B cell (primary cell): ENCODE measurements around the gene HOMER1. TPM values are rescaled to one million over a fixed set of nuclear protein-coding genes. Genes with fewer than 3 reads are reported as not detected.

Source experiments
- ATAC-seq: fragments of 200-7000 bp; cut with Tn5 transposase; one replicate; pipeline ENCODE4 v1.10.0; 2021; ENCODE audit warnings: low read depth, mild to moderate bottlenecking, moderate number of reproducible peaks, moderate library complexity
- CTCF ChIA-PET: fragments of 350-600 bp; sonication (Branson Sonifier 250); formaldehyde crosslinking; loops from one replicate; lab custom pipeline; 2021; ENCODE audit warnings: antibody characterized with exemption, inconsistent platforms; lab: Charles Lee
- POLR2A ChIA-PET: fragments of 350-600 bp; sonication (Branson Sonifier 250); formaldehyde crosslinking; loops from one replicate; lab custom pipeline; 2021; ENCODE audit warnings: antibody characterized with exemption; lab: Charles Lee
- DNase-seq: peaks from one replicate; pipeline ENCODE4 v3.0.0; 2013
- H2AFZ ChIP-seq: 2 replicates; pipeline ENCODE4 v1.6.1; 2012; ENCODE audit warnings: mild to moderate bottlenecking, low read depth, low read length; ENCODE audit not compliant: insufficient read depth, poor library complexity, severe bottlenecking
- H3K27ac ChIP-seq, 2 donors: 1 replicate in 1 of 2; 2 replicates in 1 of 2; pipeline ENCODE4 v1.5.1; 2012 to 2013; ENCODE audit warnings: low read length in 2 of 2, mild to moderate bottlenecking in 2 of 2, moderate library complexity in 1 of 2
- H3K27me3 ChIP-seq, 4 experiments: fragments of 200-600 bp in 1 of 4; sonication (generic) in 1 of 4; replicated peaks in 1 of 4; 1 replicate in 2 of 4; 2 replicates in 2 of 4; pipeline versions ENCODE4 v1.6.1 to v1.7.0; 2013 to 2016; ENCODE audit warnings: low read length in 3 of 4, mild to moderate bottlenecking in 2 of 4, mixed read lengths in 1 of 4, moderate library complexity in 1 of 4; ENCODE audit not compliant: insufficient read depth in 4 of 4, control insufficient read depth in 3 of 4; ENCODE audit errors: control extremely low read depth in 1 of 4
- H3K36me3 ChIP-seq, 2 experiments: replicated peaks in 1 of 2; 1 replicate in 1 of 2; 2 replicates in 1 of 2; pipeline versions ENCODE4 v1.6.1 to v1.7.1; 2013; ENCODE audit warnings: low read length in 1 of 2; ENCODE audit not compliant: insufficient read depth in 2 of 2, control insufficient read depth in 1 of 2; ENCODE audit errors: control extremely low read depth in 1 of 2, extremely low read depth in 1 of 2
- H3K4me1 ChIP-seq, 2 donors: fragments of 200-600 bp in 1 of 2; sonication (generic) in 1 of 2; 1 replicate in 1 of 2; 2 replicates in 1 of 2; pipeline versions ENCODE4 v1.5.1 to v1.6.1; 2013 to 2017; ENCODE audit warnings: low read length in 2 of 2; ENCODE audit not compliant: control insufficient read depth in 2 of 2, insufficient read depth in 2 of 2
- H3K4me2 ChIP-seq: replicated peaks from 2 replicates; pipeline ENCODE3; 2012; ENCODE audit warnings: mild to moderate bottlenecking, low read depth, low read length; ENCODE audit not compliant: poor library complexity, severe bottlenecking
- H3K4me3 ChIP-seq, 5 experiments: fragments of 200-600 bp in 1 of 5; sonication (generic) in 1 of 5; 1 replicate in 3 of 5; 2 replicates in 2 of 5; pipeline versions ENCODE4 v1.5.1 to v1.7.0; 2011 to 2016; ENCODE audit warnings: low read length in 4 of 5, mild to moderate bottlenecking in 4 of 5, low read depth in 2 of 5, control low read depth in 1 of 5, moderate library complexity in 1 of 5; ENCODE audit not compliant: insufficient read depth in 1 of 5; ENCODE audit errors: control extremely low read depth in 1 of 5, extremely low read depth in 1 of 5
- H3K79me2 ChIP-seq: fragments of 200-600 bp; sonication (generic); one replicate; pipeline ENCODE4 v1.6.0; 2016; ENCODE audit warnings: low read length; ENCODE audit not compliant: control insufficient read depth, insufficient read depth
- H3K9ac ChIP-seq: fragments of 200-600 bp; sonication (generic); 2 replicates; pipeline ENCODE4 v1.6.1; 2017; ENCODE audit warnings: mild to moderate bottlenecking, low read length, moderate library complexity
- H3K9me3 ChIP-seq, 3 donors: one replicate each; pipeline versions ENCODE4 v1.6.1 to v1.7.1; 2013; ENCODE audit warnings: low read length in 2 of 3; ENCODE audit not compliant: control insufficient read depth in 2 of 3, insufficient read depth in 1 of 3; ENCODE audit errors: control extremely low read depth in 1 of 3
- H4K20me1 ChIP-seq: 2 replicates; pipeline ENCODE4 v1.6.0; 2012; ENCODE audit warnings: mild to moderate bottlenecking, low read length; ENCODE audit not compliant: insufficient read depth, control insufficient read depth, poor library complexity, severe bottlenecking
- H3K27ac Mint-ChIP-seq: one replicate; pipeline ENCODE4 v1.8.0; 2021; ENCODE audit warnings: mixed read lengths
- H3K27me3 Mint-ChIP-seq: one replicate; pipeline ENCODE4 v1.8.0; 2021; ENCODE audit warnings: mixed read lengths
- H3K4me1 Mint-ChIP-seq: one replicate; pipeline ENCODE4 v1.8.0; 2021; ENCODE audit warnings: mixed read lengths
- H3K4me3 Mint-ChIP-seq: one replicate; pipeline ENCODE4 v1.8.0; 2021; ENCODE audit warnings: mixed read lengths
- H3K9me3 Mint-ChIP-seq: one replicate; pipeline ENCODE4 v1.8.0; 2022; ENCODE audit warnings: mixed read lengths; ENCODE audit not compliant: insufficient read depth
- EZH2 ChIP-seq: IDR thresholded peaks from 2 replicates; pipeline ENCODE4 v1.6.1; 2012; ENCODE audit warnings: borderline replicate concordance, low read depth, mild to moderate bottlenecking, moderate library complexity, low read length; ENCODE audit not compliant: insufficient read depth, poor library complexity, severe bottlenecking
- WGBS: methylation state at CpG from one replicate; pipeline ENCODE4 v1.1.5; 2013; ENCODE audit warnings: missing lambda C conversion rate; ENCODE audit not compliant: insufficient coverage; 5-methylcytosine and 5-hydroxymethylcytosine counted together
- intact Hi-C: fragments of 100-400 bp; cut with micrococcal nuclease; formaldehyde crosslinking; loops from one replicate; pipeline ENCODE4 v1.10.0; 2022
- polyA plus RNA-seq: library from polyadenylated mRNA; depleted of rRNA; stranded (reverse); fragments of >200 nt; gene quantifications from 2 replicates; pipeline ENCODE4 v1.2.3, GENCODE V29; 2012
- total RNA-seq, 2 donors: library from RNA; stranded (reverse); fragments of 120-200 nt in 1 of 2; gene quantifications; 1 replicate in 1 of 2; 2 replicates in 1 of 2; pipeline versions ENCODE4 v1.2.3 to v1.2.4, GENCODE V29; 2013 to 2022
- TF ChIP-seq, protein P1 (sequence below): fragments of 200-600 bp; IDR thresholded peaks from one replicate; pipeline ENCODE4 v1.8.0; 2022; ENCODE audit warnings: antibody characterized with exemption, mild to moderate bottlenecking

The HOMER1 gene
- total and polyA plus RNA-seq, 2 donors (not counting 1 experiment from before 2014, with no cell fraction given) = 0.63 to 5.4 TPM

DNA sequence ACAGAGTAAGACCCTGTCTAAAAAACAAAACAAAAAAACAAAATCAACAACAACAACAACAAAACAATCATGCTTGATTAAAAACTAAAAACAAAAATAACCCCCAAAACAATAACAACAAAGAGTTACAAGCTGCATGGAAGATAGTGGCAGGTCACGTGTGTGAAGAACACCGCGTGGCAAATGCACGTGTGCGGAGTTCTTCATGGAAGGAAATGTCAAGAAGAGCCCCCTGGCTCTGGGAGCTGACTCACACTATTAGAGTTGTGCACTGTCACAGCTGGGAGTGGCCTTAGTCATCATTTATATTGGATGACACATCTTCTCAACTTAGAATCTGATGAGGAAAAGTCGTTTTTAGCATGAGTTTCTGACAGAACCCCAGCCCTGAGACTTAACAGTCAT lies 167.5 kb downstream of the HOMER1 start:
- CTCF ChIA-PET = no interaction called here
- Histone ChIP-seq H3K4me1 (no peaks in the 10 kb centered on the region), H3K9me3 (peaks cover 0 to 2% (median 0%) of the 10 kb centered on the region in 3 donors), H3K79me2 (no peaks in the 10 kb centered on the region), H3K27ac (no peak overlapping the region), H4K20me1 (no peaks in the 10 kb centered on the region), H3K27me3 (peaks cover 0 to 9% (median 0%) of the 10 kb centered on the region in 4 experiments), H3K4me3 (no peak overlapping the region), H3K9ac (no peak overlapping the region), H2AFZ (no peak overlapping the region), H3K4me2 (no peak overlapping the region), H3K36me3 (no peaks in the 10 kb centered on the region)
- Mint-ChIP-seq H3K9me3 (no peaks in the 10 kb centered on the region), H3K27ac (no peak overlapping the region), H3K4me3 (no peak overlapping the region), H3K27me3 (peaks cover 7% of the 10 kb centered on the region), H3K4me1 (no peaks in the 10 kb centered on the region)
- intact Hi-C loops = no loop called here
- 75% methylated on average over 1 of the region's 6 CpGs for WGBS
- no peak for ATAC-seq
- TF ChIP-seq, protein P1, sequence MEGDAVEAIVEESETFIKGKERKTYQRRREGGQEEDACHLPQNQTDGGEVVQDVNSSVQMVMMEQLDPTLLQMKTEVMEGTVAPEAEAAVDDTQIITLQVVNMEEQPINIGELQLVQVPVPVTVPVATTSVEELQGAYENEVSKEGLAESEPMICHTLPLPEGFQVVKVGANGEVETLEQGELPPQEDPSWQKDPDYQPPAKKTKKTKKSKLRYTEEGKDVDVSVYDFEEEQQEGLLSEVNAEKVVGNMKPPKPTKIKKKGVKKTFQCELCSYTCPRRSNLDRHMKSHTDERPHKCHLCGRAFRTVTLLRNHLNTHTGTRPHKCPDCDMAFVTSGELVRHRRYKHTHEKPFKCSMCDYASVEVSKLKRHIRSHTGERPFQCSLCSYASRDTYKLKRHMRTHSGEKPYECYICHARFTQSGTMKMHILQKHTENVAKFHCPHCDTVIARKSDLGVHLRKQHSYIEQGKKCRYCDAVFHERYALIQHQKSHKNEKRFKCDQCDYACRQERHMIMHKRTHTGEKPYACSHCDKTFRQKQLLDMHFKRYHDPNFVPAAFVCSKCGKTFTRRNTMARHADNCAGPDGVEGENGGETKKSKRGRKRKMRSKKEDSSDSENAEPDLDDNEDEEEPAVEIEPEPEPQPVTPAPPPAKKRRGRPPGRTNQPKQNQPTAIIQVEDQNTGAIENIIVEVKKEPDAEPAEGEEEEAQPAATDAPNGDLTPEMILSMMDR = no peak
- TF ChIP-seq EZH2 = no peak
- POLR2A ChIA-PET = no interaction called here
- DNase-seq = no peak

DNA sequence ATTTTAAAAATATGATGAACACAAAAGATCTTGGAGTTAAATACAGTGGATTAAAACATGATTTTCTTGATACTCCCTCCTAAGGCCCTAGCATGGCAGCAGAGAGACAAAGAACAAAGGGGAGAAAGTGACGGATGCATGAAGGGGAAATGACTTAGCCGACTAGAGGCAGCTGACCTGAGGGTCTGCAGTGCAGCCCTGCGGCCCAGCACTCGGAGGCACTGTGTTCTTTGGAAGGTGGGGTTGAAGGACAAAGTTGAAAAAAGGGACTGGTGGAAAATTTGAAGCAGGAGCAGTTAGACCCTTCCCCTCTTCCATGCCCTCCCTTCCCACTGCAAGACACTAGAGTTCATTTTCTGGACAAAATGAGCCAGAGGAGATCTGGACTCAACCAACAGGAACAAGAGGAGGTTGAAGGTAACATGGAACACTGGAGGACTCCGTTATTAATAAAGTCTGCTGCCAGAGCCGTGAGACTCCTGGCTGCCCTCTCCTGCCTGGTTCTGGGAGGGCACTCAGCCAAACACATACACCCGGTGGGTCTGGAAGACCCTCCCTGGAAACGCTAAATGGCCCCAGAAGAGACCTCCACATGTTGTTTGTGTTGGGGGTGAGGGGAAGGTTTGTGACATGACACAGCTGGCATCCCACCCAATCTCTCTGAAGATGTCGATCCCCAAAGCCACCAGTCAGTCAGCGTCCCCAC lies 179.9 kb downstream of the HOMER1 start:
- no peak overlapping the region for H3K4me3 Mint-ChIP-seq
- H3K4me2 ChIP-seq = no peak overlapping the region
- no peak overlapping the region for H3K27ac Mint-ChIP-seq
- ATAC-seq (no peak), DNase-seq (no peak)
- peaks cover 0 to 3% (median 0%) of the 10 kb centered on the region in 4 experiments for H3K27me3 ChIP-seq
- no peaks in the 10 kb centered on the region for H3K4me1 ChIP-seq
- ChIA-PET CTCF (no interaction called here), POLR2A (no interaction called here)
- TF ChIP-seq, protein P1 = no peak
- TF ChIP-seq EZH2 = no peak
- H3K27ac ChIP-seq = no peak overlapping the region
- peaks cover 3% of the 10 kb centered on the region for H3K9me3 Mint-ChIP-seq
- H2AFZ ChIP-seq = no peak overlapping the region
- peaks cover 16% of the 10 kb centered on the region for H3K27me3 Mint-ChIP-seq
- H4K20me1 ChIP-seq = no peaks in the 10 kb centered on the region
- H3K4me3 ChIP-seq = no peak overlapping the region
- H3K9ac ChIP-seq = no peak overlapping the region
- H3K9me3 ChIP-seq = peaks cover 0 to 3% (median 0%) of the 10 kb centered on the region in 3 donors
- H3K4me1 Mint-ChIP-seq = no peaks in the 10 kb centered on the region
- intact Hi-C loops = no loop called here
- 86% methylated on average over 5 of the region's 10 CpGs for WGBS
- no peaks in the 10 kb centered on the region for H3K79me2 ChIP-seq
- no peaks in the 10 kb centered on the region for H3K36me3 ChIP-seq
